GM23338 (cell line): ENCODE data around the gene BCR. TPM values are rescaled to one million over a fixed set of nuclear protein-coding genes. Genes with fewer than 3 reads are reported as not detected.
A peak's percentile ranks its signal among the peaks of the same experiment; 100 is the strongest.

Experiments used
- ATAC-seq: fragments of 200-7000 bp; cut with Tn5 transposase; 3 replicates; pipeline ENCODE4 v1.9.1; 2020
- DNase-seq: peaks from one replicate; pipeline ENCODE4 v3.0.0-alpha.2; 2015; ENCODE audit warnings: low spot score
- H2AFZ ChIP-seq: fragments of 200-600 bp; sonication (generic); 2 replicates; pipeline ENCODE4 v1.8.0; 2016; ENCODE audit warnings: antibody characterized with exemption, mild to moderate bottlenecking, moderate library complexity
- H3F3A ChIP-seq: fragments of 200-600 bp; sonication (generic); replicated peaks from 2 replicates; pipeline ENCODE4 v1.8.0; 2017; ENCODE audit warnings: antibody characterized with exemption, mixed run types, low read depth
- H3K27ac ChIP-seq: fragments of 200-600 bp; sonication (generic); 2 replicates; pipeline ENCODE4 v1.6.1; 2016; ENCODE audit warnings: low read depth
- H3K27me3 ChIP-seq: fragments of 200-600 bp; sonication (generic); 2 replicates; pipeline ENCODE4 v1.8.0; 2016; ENCODE audit warnings: mild to moderate bottlenecking, mixed run types, moderate library complexity; ENCODE audit not compliant: insufficient read depth
- H3K36me3 ChIP-seq: fragments of 200-600 bp; sonication (generic); 2 replicates; pipeline ENCODE4 v1.8.0; 2016; ENCODE audit warnings: mild to moderate bottlenecking; ENCODE audit not compliant: insufficient read depth
- H3K4me1 ChIP-seq: fragments of 200-600 bp; sonication (generic); 2 replicates; pipeline ENCODE4 v1.8.0; 2016; ENCODE audit warnings: mild to moderate bottlenecking, moderate library complexity; ENCODE audit not compliant: insufficient read depth
- H3K4me2 ChIP-seq: fragments of 200-600 bp; sonication (generic); 2 replicates; pipeline ENCODE4 v1.7.1; 2017; ENCODE audit warnings: mixed run types
- H3K4me3 ChIP-seq: fragments of 200-600 bp; sonication (generic); 2 replicates; pipeline ENCODE4 v1.6.1; 2016; ENCODE audit warnings: mixed run types
- H3K79me2 ChIP-seq: fragments of 200-600 bp; sonication (generic); replicated peaks from 2 replicates; pipeline ENCODE4 v1.8.0; 2017; ENCODE audit warnings: mild to moderate bottlenecking; ENCODE audit not compliant: insufficient read depth
- H3K9me2 ChIP-seq: fragments of 200-600 bp; sonication (generic); 2 replicates; pipeline ENCODE4 v1.8.0; 2017; ENCODE audit not compliant: insufficient read depth
- H4K20me1 ChIP-seq: fragments of 200-600 bp; sonication (generic); replicated peaks from 2 replicates; pipeline ENCODE4 v1.8.0; 2017; ENCODE audit warnings: mild to moderate bottlenecking; ENCODE audit not compliant: insufficient read depth
- H3K27ac Mint-ChIP-seq: 2 replicates; pipeline ENCODE4 v1.8.0; 2020; ENCODE audit warnings: inconsistent platforms, mild to moderate bottlenecking, moderate library complexity, mixed read lengths
- H3K27me3 Mint-ChIP-seq: 3 replicates; pipeline ENCODE4 v1.8.0; 2022; ENCODE audit warnings: low read depth, mild to moderate bottlenecking, moderate library complexity, mixed read lengths, inconsistent platforms; ENCODE audit not compliant: insufficient read depth, poor library complexity
- H3K36me3 Mint-ChIP-seq: 3 replicates; pipeline ENCODE4 v1.8.0; 2021; ENCODE audit warnings: low read depth, mild to moderate bottlenecking, inconsistent platforms, moderate library complexity, mixed read lengths
- H3K4me1 Mint-ChIP-seq: 3 replicates; pipeline ENCODE4 v1.8.0; 2020; ENCODE audit warnings: mild to moderate bottlenecking, inconsistent platforms, mixed read lengths
- H3K4me3 Mint-ChIP-seq: 3 replicates; pipeline ENCODE4 v1.8.0; 2021; ENCODE audit warnings: moderate library complexity, mild to moderate bottlenecking, inconsistent platforms, mixed read lengths
- H3K9me3 Mint-ChIP-seq: 3 replicates; pipeline ENCODE4 v1.8.0; 2020; ENCODE audit warnings: moderate library complexity, mild to moderate bottlenecking, inconsistent platforms, mixed read lengths
- CREB1 ChIP-seq: fragments of 250-450 bp; sonication (Bioruptor Pico); IDR thresholded peaks from 2 replicates; pipeline ENCODE4 v1.5.0; 2020; ENCODE audit warnings: low read depth, mild to moderate bottlenecking, moderate library complexity
- ETS1 ChIP-seq: IDR thresholded peaks from 2 replicates; pipeline ENCODE4 v1.6.1; 2016; ENCODE audit warnings: antibody characterized with exemption
- EZH2 ChIP-seq: fragments of 200-600 bp; sonication (generic); IDR thresholded peaks from one replicate; pipeline ENCODE4 v1.8.0; 2017; ENCODE audit warnings: antibody characterized with exemption, mild to moderate bottlenecking, low read depth; ENCODE audit not compliant: unreplicated experiment
- EZH2phosphoT487 ChIP-seq: fragments of 200-600 bp; sonication (generic); IDR thresholded peaks from one replicate; pipeline ENCODE4 v1.8.1; 2018; ENCODE audit warnings: antibody characterized with exemption; ENCODE audit not compliant: unreplicated experiment
- NANOG ChIP-seq: IDR thresholded peaks from 2 replicates; pipeline ENCODE4 v1.6.1; 2016; ENCODE audit warnings: antibody characterized with exemption, borderline replicate concordance
- REST ChIP-seq: IDR thresholded peaks from one replicate; pipeline ENCODE4 v1.6.1; 2018; ENCODE audit warnings: antibody characterized with exemption; ENCODE audit not compliant: unreplicated experiment
- STAT1 ChIP-seq: IDR thresholded peaks from one replicate; pipeline ENCODE4 v1.6.1; 2016; ENCODE audit warnings: antibody characterized with exemption; ENCODE audit not compliant: unreplicated experiment
- ZNF331 ChIP-seq: fragments of 250-450 bp; sonication (Bioruptor Pico); IDR thresholded peaks from 2 replicates; pipeline ENCODE4 v1.5.0; 2020; ENCODE audit warnings: low read depth, mild to moderate bottlenecking, moderate library complexity
- ZNF462 ChIP-seq: fragments of 250-450 bp; sonication (Bioruptor Pico); IDR thresholded peaks from 2 replicates; pipeline ENCODE4 v1.5.0; 2020; ENCODE audit warnings: mild to moderate bottlenecking, moderate library complexity
- polyA plus RNA-seq: library from polyadenylated mRNA; unstranded; fragments of >200 nt; fragmentation: Nextera tagmentation; extraction: Ambion mirVana; gene quantifications from 2 replicates; pipeline ENCODE4 v1.2.1, GENCODE V29; 2016
- total RNA-seq: library from RNA; depleted of rRNA; stranded (reverse); fragments of >200 nt; shearing (Covaris generic); gene quantifications from 2 replicates; pipeline ENCODE4 v1.2.3, GENCODE V29; 2014

Gene BCR
- total and polyA plus RNA-seq, 2 experiments from 2014 or later, result 17.7 to 121 TPM

GRCh38 chr22:23223569-23224317 lies 43.4 kb downstream of the BCR start:
- 0 out of 2 replicates have a peak overlapping the region, but pooled peaks have one; percentile 55 for H3K27ac ChIP-seq
- H3K36me3 ChIP-seq, result peaks cover 10% of the 10 kb centered on the region; the same call in 1 of the 2 replicates
- H3K4me1 ChIP-seq, result peaks cover 83% of the 10 kb centered on the region
- peak overlapping the region; percentile 51 for H3K4me2 ChIP-seq
- peaks cover 17% of the 10 kb centered on the region for H3K9me3 Mint-ChIP-seq
- H3F3A ChIP-seq, result no peaks in the 10 kb centered on the region
- H2AFZ ChIP-seq, result no peak overlapping the region
- ATAC-seq (no peak), DNase-seq (no peak)
- H3K27me3 ChIP-seq, result no peaks in the 10 kb centered on the region
- H3K79me2 ChIP-seq, result peaks cover 100% of the 10 kb centered on the region
- H3K27me3 Mint-ChIP-seq, result peaks cover 12% of the 10 kb centered on the region
- H3K9me2 ChIP-seq, result no peaks in the 10 kb centered on the region
- H3K4me3 Mint-ChIP-seq, result no peak overlapping the region
- peaks cover 21% of the 10 kb centered on the region for H3K36me3 Mint-ChIP-seq
- no peak overlapping the region; the same call in 1 of the 2 replicates for H3K27ac Mint-ChIP-seq
- peaks cover 42% of the 10 kb centered on the region for H4K20me1 ChIP-seq
- no peak overlapping the region for H3K4me3 ChIP-seq
- TF ChIP-seq REST (no peak), STAT1 (no peak), ZNF462 (no peak), NANOG (no peak), EZH2phosphoT487 (no peak), EZH2 (no peak), ETS1 (no peak), ZNF331 (CRISPR knock-in tag) (no peak), CREB1 (no peak)
- peaks cover 77% of the 10 kb centered on the region for H3K4me1 Mint-ChIP-seq
